Peyer's patch (tissue), 4 donors: ENCODE results near the gene FOXC1. TPM values are rescaled to one million over a fixed set of nuclear protein-coding genes. Genes with fewer than 3 reads are reported as not detected.

Source experiments
- DNase-seq, 3 donors: peaks; one replicate each; pipeline ENCODE4 v3.0.0-alpha.2; 2017 to 2019
- H3K27ac ChIP-seq, 4 donors: fragments of 200-600 bp; sonication (generic); one replicate each; pipeline ENCODE4 v1.5.1; 2016 to 2019
- H3K27me3 ChIP-seq, 2 donors: fragments of 200-600 bp; sonication (generic); one replicate each; pipeline ENCODE4 v1.5.1; 2019
- H3K36me3 ChIP-seq, 3 donors: fragments of 200-600 bp; sonication (generic); one replicate each; pipeline ENCODE4 v1.5.1; 2016 to 2019
- H3K4me1 ChIP-seq, 4 donors: fragments of 200-600 bp; sonication (generic); one replicate each; pipeline ENCODE4 v1.5.1; 2016 to 2019
- H3K4me3 ChIP-seq, 4 donors: fragments of 200-600 bp; sonication (generic); 1 replicate in 3 of 4; 2 replicates in 1 of 4; pipeline ENCODE4 v1.5.1; 2016 to 2019; ENCODE audit warnings: mild to moderate bottlenecking in 1 of 4
- H3K9me3 ChIP-seq, 4 donors: fragments of 200-600 bp; sonication (generic); one replicate each; pipeline ENCODE4 v1.5.1; 2016 to 2019; ENCODE audit warnings: mild to moderate bottlenecking in 1 of 4
- POLR2A ChIP-seq, 2 donors: fragments of 450-650 bp; IDR thresholded peaks; one replicate each; pipeline ENCODE4 v1.5.1; 2017; ENCODE audit warnings: antibody characterized with exemption in 2 of 2, mild to moderate bottlenecking in 2 of 2, moderate library complexity in 2 of 2
- total RNA-seq, 4 donors: library from RNA; depleted of rRNA; stranded (reverse); fragments of >200 nt; gene quantifications; one replicate each; pipeline ENCODE4 v1.1.0, GENCODE V29; 2016
- TF ChIP-seq, protein P1 (sequence below), 6 experiments: fragments of 450-650 bp in 4 of 6; fragments of 200-600 bp in 2 of 6; sonication (generic) in 1 of 6; IDR thresholded peaks; one replicate each; pipeline ENCODE4 v1.5.1; 2017 to 2019; ENCODE audit warnings: antibody characterized with exemption in 6 of 6, mild to moderate bottlenecking in 3 of 6, moderate library complexity in 1 of 6

The FOXC1 gene
- total RNA-seq, 4 donors from 2014 or later = 1.6 to 3.3 (median 2.7) TPM; not detected in 1

DNA sequence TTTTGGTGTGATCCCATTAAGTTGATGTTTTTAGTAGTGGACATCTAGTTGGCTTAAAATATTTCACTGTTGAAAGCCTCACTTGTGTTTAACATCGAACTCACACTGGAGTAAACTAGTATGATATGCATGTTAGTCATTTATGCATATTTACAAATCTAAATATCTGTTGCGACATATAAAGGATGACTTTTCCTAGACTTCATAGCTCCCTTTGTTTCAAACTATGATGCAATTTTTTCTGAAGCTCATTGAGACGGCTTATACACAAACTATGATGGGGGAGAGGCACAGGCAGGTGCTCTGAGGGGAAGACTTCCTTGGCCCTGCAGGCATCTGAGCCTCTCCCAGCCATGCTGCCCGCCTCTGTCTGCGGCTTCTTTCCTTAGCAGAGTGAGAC is 11.8 kb upstream of the FOXC1 start:
- H3K27me3 ChIP-seq = no peaks in the 10 kb centered on the region
- no peak overlapping the region for H3K4me3 ChIP-seq
- H3K36me3 ChIP-seq = no peaks in the 10 kb centered on the region
- peaks cover 0 to 12% (median 0%) of the 10 kb centered on the region in 4 donors for H3K4me1 ChIP-seq
- H3K27ac ChIP-seq = no peak overlapping the region
- DNase-seq = no peak
- TF ChIP-seq, protein P1, sequence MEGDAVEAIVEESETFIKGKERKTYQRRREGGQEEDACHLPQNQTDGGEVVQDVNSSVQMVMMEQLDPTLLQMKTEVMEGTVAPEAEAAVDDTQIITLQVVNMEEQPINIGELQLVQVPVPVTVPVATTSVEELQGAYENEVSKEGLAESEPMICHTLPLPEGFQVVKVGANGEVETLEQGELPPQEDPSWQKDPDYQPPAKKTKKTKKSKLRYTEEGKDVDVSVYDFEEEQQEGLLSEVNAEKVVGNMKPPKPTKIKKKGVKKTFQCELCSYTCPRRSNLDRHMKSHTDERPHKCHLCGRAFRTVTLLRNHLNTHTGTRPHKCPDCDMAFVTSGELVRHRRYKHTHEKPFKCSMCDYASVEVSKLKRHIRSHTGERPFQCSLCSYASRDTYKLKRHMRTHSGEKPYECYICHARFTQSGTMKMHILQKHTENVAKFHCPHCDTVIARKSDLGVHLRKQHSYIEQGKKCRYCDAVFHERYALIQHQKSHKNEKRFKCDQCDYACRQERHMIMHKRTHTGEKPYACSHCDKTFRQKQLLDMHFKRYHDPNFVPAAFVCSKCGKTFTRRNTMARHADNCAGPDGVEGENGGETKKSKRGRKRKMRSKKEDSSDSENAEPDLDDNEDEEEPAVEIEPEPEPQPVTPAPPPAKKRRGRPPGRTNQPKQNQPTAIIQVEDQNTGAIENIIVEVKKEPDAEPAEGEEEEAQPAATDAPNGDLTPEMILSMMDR (IDR thresholded peaks at IDR 0.05) = no peak
- no peak for TF ChIP-seq POLR2A (IDR thresholded peaks at IDR 0.05)
- no peaks in the 10 kb centered on the region for H3K9me3 ChIP-seq

DNA sequence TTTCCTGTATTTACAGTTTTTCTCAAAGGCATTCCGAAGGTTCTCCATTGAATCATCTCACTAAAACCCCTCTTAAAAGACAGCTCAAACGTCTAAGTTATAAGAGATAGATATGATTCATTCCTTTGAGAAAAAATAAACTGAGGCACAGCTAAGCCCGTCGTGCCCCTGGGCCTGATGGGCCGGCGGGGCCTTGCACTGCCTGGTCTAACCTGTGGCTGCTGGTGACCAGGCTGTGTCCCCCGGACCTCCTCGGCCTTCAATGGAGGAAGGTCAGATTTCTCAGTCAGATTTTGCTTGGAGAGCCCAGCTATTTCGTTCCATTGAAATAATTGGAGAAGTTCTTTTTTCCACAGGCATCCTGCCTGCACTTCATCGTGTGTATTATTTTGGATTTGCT is 11.3 kb upstream of the FOXC1 start:
- Histone ChIP-seq H3K4me1 (peaks cover 0 to 12% (median 0%) of the 10 kb centered on the region in 4 donors), H3K4me3 (no peak overlapping the region), H3K27ac (no peak overlapping the region), H3K27me3 (no peaks in the 10 kb centered on the region), H3K9me3 (no peaks in the 10 kb centered on the region), H3K36me3 (no peaks in the 10 kb centered on the region)
- no peak for TF ChIP-seq POLR2A (IDR thresholded peaks at IDR 0.05)
- TF ChIP-seq, protein P1 (IDR thresholded peaks at IDR 0.05) = no peak
- no peak for DNase-seq

DNA sequence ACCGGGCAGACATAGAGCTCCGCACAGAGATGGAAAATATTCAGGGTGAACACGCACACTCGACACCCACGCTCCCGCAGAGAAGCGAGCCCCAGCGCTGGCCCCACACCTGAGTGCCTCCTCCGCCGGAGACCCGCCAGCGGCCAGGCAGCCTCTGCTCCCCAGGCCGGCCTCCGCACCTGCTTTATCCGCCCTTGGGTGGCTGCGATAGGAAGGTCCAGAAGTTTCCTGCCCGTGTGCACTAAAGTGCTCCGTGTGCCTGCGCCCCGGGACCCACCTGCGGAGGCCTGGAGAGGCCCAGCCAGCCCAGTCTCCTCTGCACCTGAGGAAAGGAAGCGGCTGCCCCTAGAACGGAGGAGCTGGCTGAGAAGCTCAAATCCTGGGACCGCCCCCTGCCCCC is 10.8 kb upstream of the FOXC1 start:
- H3K27ac ChIP-seq = no peak overlapping the region
- no peaks in the 10 kb centered on the region for H3K9me3 ChIP-seq
- H3K4me1 ChIP-seq = peaks cover 0 to 12% (median 0%) of the 10 kb centered on the region in 4 donors
- no peak for TF ChIP-seq POLR2A (IDR thresholded peaks at IDR 0.05)
- TF ChIP-seq, protein P1 (IDR thresholded peaks at IDR 0.05) = no peak
- peaks cover 0 to 2% of the 10 kb centered on the region in 2 donors for H3K27me3 ChIP-seq
- H3K36me3 ChIP-seq = no peaks in the 10 kb centered on the region
- DNase-seq = no peak
- no peak overlapping the region for H3K4me3 ChIP-seq

DNA sequence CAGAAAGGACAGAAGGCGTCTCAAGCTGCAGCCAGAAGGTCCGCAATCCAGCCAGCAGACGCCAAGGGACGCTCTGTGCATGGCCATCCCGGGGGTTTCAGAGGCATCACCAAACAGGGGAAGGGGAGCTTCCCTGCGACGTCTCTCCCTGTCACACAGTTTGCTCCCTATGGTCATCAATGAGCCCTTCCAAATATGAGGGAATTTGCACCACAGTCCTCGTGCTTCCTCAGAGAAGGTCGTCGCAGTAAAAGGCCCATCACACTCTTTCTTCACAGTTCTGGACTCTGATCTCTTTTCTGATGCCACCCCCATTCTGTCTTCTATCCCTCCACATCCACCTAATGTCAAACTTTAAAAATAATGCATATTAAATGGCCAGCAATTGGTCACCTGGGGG is 10.2 kb upstream of the FOXC1 start:
- Histone ChIP-seq H3K9me3 (no peaks in the 10 kb centered on the region), H3K27ac (no peak overlapping the region), H3K4me1 (peaks cover under 1 to 18% (median 5%) of the 10 kb centered on the region in 4 donors), H3K36me3 (no peaks in the 10 kb centered on the region), H3K4me3 (no peak overlapping the region), H3K27me3 (peaks cover 0 to 6% of the 10 kb centered on the region in 2 donors)
- DNase-seq = no peak
- TF ChIP-seq, protein P1 (IDR thresholded peaks at IDR 0.05) = no peak
- TF ChIP-seq POLR2A (IDR thresholded peaks at IDR 0.05) = no peak

DNA sequence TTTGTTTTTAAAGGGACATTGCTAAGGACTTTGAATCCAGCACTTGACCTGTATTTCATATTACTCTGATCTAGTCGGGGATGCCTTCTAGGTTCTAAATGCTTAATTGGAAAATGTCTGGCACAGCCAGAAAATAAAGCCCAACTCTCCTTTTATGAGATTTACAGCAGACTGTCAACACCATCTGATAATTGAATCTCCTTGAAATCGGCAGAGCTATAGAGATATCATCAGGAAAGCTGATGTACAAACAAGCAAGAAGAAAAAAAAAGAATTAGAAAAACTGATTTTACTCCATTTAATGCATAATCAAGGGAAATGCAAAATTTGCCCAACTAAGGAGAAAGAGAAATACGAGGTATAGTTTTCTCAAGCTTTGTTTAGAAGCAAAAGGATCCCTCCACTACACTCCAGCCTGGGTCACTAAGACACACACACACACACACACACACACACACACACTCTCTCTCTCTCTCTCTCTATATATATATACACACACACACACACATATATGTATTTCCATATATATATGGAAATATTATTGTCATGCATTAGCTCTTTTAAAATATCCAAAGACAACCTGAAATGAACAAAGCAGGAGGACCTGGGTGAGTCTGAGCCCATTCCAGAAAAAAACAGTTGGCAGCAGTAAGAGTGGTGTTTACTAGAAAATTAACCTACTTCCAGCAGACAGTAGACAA is 9.5 kb upstream of the FOXC1 start:
- peaks cover 0 to 14% of the 10 kb centered on the region in 2 donors for H3K27me3 ChIP-seq
- H3K36me3 ChIP-seq = no peaks in the 10 kb centered on the region
- no peak for DNase-seq
- no peak for TF ChIP-seq POLR2A (IDR thresholded peaks at IDR 0.05)
- TF ChIP-seq, protein P1 (IDR thresholded peaks at IDR 0.05) = no peak
- H3K9me3 ChIP-seq = no peaks in the 10 kb centered on the region
- H3K4me3 ChIP-seq = no peak overlapping the region
- peaks cover 7 to 25% (median 12%) of the 10 kb centered on the region in 4 donors for H3K4me1 ChIP-seq
- no peak overlapping the region for H3K27ac ChIP-seq
